Stimulated activated CD8-positive, alpha-beta memory T cell treated with anti-CD3 and anti-CD28 coated beads, Interleukin-15, amount 100 ng/mL, for 48 hours (primary cell): ENCODE results near the gene CPSF7.
"Not testable (repeated sequence)": the region's sequence is repeated elsewhere in the genome, so short reads cannot be mapped to it uniquely, and the experiment has no call there.

Experiments
- DNase-seq, 2 donors: peaks; one replicate each; pipeline ENCODE4 v3.0.0-alpha.2; 2020; ENCODE audit warnings: low read depth in 2 of 2

The CPSF7 gene, protein sequence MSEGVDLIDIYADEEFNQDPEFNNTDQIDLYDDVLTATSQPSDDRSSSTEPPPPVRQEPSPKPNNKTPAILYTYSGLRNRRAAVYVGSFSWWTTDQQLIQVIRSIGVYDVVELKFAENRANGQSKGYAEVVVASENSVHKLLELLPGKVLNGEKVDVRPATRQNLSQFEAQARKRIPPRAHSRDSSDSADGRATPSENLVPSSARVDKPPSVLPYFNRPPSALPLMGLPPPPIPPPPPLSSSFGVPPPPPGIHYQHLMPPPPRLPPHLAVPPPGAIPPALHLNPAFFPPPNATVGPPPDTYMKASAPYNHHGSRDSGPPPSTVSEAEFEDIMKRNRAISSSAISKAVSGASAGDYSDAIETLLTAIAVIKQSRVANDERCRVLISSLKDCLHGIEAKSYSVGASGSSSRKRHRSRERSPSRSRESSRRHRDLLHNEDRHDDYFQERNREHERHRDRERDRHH

DNA sequence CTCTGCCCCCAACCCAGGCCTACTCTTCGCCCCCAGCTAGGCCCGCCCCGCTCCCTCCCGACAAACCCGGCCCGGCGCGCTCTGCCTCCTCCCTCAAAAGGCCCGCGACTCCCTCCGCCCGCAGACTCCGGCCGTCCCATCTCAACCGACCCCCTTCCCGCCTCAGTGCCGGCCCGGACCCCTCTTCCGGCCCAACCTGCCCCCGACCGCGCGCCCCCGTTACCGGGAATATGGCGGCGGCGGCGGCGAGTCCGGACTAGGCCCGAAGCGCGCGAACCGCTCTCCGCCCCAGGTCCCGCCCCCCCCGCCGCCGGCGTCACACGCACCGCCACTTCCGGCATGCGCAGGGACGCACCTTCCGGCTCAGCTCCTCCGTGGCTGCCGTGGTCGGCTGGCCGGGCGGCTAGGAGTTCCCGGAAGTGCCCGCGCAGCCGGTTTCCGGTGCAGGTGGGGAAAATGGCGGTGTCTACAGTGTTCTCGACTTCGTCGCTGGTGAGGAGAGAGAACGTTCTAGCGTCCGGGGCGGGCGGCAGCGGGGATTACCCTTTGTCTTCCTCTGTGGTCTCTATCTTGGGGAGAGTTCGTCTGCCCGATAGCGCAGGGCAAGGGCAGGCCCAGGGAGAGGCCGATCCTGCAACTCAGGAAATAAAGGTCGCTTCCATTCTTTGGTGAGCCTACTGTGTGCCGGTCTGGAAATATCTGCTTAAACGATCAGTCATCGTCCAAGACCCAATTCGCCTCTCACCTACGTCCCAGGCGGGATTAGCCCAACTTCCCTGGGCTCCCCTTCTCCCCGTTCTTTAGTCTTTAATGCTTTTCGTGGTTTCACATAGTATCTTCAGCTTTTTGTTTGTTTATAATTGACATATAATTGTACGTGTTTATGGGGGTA is at the start of gene CPSF7, which contains the start of gene SDHAF2:
CPSF7 (minus strand) TSS at position 285 of the 892 bp plus-strand sequence. CDS start 740 bp downstream, outside the sequence.
SDHAF2 (plus strand) TSS at position 434 of the 892 bp plus-strand sequence; CDS start at position 457, 23 bp downstream.
- peak; percentile 98 to 99 for DNase-seq

DNA sequence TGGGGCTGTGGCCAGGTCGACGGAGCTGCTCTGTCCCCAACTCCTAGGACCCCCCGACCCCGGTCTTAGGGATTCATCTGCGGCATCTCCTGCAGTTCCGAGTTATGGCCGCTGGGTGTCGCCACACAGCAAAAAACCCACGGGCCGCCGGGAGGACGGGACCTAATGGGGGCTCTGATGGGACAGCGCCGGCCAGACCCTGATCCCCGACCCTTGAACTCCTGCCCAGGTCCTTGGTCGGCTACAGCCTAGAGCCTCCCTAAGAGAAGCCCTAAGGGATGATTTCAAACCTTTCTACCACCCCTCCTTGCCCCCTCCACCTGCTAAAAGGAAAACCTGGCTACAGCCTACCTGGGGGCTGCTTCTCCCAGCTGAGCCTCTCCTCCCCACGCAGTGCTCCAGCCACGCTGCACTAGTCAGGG is 48.0 kb upstream of the CPSF7 start:
- peak; percentile 6 to 18 for DNase-seq

DNA sequence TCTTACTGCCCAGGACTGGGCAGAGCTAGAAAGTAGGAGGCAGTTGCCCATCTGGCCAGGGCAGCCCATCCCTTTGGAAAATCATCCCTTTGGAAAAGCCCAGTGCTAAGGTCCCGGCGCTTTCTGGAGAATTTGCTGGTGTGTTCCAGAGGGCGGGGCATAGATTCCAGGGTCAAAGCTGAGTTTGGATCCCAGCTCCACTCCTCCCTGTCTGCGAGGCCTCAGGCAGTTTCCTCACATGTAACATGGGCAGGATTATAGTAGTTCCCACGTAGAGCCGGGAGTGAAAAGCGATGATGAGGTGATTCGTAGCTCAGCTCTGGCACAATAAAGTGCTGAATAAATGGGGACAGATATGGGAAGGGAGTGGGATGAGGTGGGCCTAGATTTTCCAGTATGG is 47.4 kb upstream of the CPSF7 start:
- DNase-seq: no peak

DNA sequence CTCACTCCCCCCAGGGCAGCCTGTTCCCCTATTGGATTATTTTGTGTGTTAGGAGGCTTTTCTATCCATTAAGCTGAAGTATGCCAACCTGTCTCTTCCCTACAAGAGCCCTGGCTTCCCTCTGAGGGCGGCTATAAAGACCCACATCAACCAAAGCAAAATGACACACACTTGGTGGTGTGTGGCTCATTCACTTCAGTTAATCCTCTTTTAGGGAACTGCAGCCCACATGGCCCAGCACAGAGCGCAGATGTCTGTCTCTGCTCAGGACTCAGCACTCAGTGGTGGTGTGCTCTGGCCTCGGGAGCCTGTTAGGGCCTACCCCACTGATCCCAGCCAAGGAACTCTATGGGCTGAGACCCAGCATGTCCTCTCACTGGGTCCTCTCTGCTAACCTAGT is 46.6 kb upstream of the CPSF7 start:
- no peak for DNase-seq

DNA sequence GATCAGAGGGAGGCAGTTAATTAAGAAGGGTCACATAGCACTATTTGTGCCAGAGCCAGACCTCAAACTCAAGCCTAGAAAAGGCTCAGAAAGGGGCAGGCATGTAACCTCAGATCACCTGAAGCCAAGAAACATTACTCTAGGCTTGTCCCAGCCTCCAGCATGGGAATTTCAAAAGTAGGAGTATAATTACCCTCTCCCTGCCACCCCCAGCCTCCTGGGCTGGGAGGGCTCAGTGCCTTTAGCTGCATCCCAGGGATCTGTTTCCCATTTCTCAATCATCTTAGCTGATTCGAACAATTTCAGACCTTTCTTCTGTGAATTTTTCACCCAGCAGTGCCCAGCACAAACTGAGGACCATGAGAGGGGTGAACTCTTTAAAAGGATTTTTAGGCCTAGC is 45.7 kb upstream of the CPSF7 start:
- no peak for DNase-seq

DNA sequence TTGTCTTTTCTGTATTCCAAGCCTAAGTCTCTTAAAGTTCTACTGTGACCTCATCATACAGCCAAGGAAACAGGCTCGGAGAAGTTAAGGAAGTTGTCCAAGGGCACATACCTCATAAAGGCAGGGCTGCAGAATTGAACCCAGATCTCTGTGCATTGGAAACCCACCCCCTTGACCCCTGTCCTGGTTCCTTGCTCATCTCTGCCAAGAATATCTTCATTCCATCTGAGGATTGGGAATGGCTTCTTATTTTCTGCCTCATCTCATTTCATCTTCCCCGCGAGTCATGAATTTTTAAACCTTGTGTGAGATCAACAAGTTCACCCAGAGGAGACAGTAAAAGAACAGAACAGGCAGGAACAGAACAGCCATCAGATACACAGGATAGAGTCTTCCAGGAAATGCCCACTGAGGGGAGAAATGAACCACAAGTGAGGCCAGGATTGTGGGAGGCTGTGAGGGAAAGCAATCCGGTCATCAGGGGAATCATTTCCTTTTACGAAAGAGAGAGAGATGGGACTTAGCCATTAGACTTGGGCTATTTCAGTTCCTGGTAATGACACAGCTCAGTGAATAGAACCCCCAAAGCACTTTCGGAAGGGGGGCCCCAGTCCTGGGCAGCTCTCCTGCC is 44.4 kb upstream of the CPSF7 start:
- no peak for DNase-seq

DNA sequence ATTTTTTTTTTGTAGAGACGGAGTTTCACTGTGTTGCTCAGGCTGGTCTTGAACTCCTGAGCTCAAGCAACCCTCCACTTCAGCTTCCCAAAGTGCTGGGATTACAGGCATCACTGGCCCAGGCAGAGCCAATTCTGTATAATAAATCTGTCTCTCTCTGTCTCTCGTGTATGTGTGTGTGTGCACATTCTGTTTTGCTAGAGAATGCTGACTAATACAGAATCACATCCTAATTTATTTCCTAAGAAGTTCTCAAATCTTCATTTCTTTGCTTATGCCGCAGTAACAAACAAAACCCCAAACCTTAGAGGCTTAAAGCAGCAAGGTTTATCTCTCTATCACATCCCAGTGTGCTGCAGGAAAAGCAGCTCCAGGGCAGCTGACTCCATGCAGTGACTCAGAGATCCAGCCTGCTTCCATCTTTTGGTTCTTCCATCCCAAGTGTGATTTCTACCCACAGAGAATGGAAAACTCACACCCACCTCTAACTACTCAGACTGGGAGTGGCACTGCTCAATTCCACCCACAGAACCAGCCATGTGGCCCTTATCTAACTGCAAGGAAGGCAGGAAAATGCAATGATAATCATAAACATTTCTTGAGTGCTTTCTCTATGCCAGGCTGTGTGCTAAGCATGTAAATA is 43.7 kb upstream of the CPSF7 start:
- DNase-seq: no peak

DNA sequence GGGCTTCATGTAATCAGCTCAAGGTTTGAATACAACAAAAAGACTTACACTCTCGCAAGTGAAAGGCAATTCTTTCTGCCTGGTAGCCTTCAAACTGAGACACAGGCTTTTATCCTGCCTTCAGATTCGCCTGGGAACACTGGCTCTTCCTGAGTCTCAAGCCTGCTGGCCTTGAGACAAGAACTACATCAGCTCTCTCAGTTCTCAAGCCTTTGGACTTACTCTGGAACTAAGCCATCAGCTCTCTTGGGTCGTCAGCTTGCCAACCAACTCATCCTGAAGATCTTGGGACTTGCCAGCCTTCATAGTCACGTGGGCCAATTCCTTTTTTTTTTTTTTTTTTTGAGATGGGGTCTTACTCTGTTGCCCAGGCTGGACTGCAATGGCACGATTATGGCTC is 43.1 kb upstream of the CPSF7 start:
- no peak for DNase-seq

DNA sequence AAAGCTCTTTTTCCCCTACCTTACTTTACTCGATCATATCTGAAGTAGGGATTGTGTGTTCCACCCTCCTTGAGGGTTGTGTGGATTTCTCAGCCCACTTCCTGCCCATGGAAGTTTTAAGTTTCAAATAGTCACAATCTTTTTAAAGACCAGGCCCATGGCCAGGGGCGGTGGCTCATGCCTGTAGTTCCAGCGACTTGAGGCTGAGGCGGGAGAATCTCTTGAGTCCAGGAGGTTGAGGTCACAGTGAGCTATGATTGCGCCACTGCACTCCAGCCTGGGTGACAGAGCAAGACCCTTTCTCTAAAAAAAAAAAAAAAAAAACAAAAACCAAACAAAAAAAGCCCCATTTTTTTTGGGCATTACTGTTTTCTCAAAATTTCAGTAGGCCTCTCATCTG is 42.5 kb upstream of the CPSF7 start:
- no peak for DNase-seq

DNA sequence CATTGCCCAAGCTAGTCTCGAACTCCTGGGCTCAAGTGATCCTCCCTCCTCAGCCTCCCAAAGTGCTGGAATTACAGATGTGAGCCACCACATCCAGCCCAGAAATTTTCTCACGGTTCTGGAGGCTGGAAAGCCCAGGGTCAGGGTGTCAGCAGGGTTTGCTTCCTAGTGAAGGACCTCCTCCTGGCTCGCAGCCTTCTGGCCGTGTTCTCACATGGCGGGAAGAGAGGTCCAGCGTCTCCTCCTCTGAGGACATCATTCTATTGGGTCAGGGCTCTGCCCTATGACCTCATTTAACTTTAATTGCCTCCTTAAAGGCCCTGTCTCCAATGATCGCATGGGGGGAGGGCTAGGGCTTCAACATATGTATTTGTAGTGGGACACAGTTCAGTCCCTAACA is 38.2 kb upstream of the CPSF7 start:
- no peak for DNase-seq

DNA sequence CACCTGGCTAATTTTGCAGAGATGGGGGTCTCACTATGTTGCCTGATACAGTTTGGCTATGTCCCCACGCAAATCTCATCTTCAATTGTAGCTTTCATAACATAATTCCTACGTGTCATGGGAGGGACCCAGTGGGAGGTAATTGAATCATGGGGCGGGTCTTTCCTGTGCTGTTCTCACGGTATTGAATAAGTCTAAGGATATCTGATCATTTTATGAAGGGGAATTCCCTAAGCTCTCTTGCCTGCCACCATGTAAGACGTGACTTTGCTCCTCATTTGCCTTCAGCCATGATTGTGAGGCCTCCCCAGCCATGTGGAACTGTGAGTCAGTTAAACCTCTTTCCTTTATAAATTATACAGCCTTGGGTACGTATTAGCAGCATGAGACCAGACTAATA is 37.8 kb upstream of the CPSF7 start:
- DNase-seq: not testable (repeated sequence)

DNA sequence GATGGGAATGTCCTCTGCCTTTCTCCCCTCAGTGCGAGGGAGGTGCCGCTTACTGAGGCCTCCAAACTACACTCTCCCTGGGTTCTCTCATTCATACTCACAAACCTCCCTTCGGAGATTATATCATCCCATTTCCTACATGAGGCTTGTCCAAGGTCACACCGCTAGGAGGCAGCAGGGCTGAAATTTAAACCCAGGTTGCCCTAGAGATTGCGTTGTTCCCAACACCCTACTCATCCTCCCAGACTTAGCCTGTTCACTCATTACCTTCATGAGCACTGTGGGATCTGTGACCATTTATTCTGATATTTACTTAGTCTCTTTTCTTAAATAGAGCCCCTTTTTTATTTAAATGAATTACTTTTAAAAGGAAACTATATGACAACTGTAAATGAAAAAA is 31.2 kb upstream of the CPSF7 start:
- DNase-seq: no peak

DNA sequence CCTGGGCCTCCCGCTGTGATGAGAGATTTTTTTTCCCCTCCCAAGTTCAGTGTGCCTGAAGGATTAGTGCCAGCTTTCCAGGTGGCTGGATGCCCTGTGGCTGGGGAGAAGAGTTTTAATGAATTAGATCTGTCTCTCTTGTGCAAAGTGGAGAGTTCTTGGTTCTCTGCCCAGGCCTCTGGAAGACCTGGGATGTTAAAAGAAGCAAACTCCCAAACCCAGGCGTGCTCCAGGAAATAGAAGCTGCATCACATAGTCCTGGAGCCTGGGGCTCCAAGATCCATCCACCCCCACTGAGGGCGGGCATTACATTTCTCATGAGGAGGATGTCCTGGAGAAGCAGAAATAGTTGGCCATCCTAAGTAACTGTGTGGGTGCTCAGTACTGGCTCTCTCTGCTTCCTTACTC is 30.7 kb upstream of the CPSF7 start:
- DNase-seq: no peak

DNA sequence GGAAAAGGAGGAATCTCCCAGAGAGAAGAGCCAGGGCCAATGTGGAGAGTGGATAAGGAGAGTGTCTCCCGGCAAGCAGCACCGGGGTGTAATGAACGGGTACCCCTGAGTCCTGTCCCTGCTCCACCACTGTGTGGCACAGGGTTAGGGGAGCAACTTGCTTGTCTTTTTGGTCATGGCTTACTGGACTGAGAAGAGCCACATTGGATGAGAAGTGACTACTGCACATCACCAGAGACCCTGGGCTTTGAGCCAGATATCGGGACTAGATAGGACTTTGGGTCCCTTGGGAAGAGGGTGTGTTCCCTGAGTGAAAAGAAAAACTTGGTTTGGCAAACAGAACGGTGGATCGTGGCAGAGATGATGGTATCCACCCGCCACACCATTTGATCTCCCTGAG is 24.7 kb upstream of the CPSF7 start:
- DNase-seq: no peak

DNA sequence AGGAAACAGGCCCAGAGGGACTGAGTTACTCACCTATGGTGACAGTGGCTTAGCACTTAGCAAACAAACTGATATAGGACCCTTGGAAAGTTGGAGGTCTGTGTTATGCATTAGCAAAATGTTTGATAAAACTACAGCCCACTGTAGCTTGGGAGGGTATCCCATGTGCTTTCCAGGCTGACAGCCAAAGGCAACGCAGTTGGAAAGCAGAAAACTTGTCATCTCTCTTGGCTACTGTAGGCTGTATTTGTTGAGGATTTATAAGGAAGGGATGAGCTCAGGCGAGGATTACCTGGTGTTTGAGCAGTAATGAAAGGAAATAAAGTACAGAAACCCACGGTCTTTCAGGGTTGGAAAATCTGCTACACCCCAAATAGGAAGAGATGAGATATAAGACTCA is 23.9 kb upstream of the CPSF7 start:
- no peak for DNase-seq

DNA sequence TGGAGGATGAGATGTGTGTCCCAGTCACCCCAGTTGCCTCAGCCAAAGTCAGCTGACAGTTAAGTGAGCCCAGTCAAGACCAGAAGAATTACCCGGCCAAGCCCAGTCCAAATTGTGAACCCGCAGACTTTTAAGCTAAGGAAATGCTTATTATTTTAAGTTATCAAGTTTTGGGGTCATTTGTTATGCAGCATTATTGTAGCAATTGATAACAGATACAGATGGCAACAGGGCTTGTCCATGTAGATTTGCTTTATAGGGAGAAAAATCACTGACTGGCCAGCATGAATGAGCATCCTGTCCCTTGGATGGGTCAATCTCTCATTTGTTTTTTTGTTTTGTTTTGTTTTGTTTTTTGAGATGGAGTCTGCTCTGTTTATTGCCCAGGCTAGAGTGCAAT is 23.1 kb upstream of the CPSF7 start:
- no peak for DNase-seq

DNA sequence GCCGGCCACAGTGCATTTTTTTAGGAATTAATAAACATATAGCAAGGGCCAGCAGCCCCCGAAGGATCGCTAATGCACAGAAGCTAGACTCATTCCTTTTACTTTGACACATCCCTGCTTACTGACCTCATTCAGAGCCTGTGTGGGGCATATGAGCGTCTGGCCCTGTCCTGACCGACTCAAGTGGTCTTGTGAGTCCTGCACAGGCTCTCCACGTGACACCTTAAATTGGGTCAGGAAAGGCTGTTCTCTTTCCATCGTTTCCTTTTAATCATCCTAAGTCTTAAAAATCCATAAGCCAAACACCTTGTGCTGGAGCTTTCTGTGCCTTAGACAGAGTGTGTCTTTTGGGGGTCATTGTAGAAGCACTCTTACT is 18.8 kb upstream of the CPSF7 start:
- no peak for DNase-seq

DNA sequence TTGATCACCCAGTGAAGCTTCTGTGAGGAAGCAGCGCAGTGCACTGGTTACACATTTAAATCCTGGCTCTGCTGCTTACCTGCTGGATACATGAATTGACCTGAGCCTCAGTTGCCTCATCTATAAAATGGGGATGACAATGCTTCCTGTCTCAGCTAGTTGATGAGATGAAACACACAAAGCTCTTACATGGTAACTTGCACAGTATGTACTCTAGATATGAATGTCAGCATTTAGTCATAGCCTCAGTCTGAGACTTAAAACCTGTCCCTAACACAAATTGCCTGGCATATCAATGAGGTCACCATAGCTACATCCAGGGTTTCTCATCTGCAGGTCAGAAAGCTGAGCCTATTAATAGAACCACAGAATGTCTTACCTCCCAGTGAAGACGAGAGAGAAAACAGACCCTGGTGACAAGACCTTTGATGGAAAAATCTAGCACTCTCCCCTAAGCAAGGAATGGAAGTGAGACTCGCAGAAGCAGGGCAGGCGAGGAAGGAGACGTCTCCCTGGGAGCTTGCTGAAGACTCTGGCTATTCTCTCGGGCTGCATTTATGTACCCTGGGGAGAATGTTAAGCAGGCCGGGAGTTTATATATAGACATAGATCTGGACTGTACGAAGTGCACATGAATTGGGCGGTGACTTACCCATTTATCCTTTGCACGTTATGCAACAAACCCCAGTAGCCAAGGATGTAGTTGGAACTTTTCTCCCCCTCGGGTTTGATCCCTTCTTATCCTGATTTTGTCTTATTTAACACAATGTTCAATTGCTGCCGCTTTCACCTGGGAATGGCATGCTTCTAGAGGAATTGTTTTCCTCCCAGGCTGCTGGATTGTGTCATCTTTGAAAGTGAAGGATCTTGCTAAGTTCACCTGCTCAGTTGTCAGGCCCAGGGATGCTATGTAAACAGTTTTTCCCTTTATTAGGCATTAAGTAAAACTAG is 18.1 kb upstream of the CPSF7 start:
- DNase-seq: no peak

DNA sequence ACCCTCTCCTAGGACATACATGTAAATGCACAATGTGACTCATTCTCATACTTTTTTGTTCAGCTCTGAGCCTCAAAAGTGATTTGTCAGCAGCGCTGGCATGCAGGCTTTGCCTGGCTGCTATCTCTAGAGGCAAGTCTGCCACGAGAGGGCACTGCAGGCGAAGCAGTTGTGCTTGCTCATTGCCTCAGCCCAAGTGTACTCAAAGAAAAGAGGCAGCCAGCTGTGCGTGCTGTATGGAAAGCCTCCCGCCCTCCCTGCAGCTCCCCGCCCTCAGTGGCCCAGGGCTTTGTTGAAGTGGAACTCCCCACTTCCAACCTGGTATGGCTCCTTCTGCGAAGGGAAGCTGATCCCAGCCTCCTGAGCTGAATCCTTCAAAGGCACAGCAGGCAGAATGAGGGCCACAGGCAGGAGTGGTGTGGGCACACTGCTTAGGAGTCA is 16.5 kb upstream of the CPSF7 start:
- peak; percentile 60 to 79 for DNase-seq

DNA sequence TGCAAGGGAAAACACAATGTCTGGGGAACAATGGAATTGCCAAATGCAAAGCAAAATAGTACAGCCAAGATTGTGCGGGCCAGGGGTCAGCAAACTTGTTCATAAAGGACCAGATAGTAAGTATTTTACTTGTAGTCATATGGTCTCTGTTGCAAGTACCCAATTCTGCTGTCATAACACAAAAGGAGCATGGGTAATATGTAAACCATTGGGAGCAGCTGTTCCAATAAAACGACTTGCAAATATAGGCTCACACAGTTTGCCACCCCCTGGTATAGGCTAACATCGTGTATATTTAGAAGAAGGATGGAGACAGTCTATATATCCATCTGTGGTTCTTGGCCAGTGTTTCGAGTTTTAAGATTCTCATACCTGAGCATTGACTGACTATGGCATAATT is 15.7 kb upstream of the CPSF7 start:
- no peak for DNase-seq

DNA sequence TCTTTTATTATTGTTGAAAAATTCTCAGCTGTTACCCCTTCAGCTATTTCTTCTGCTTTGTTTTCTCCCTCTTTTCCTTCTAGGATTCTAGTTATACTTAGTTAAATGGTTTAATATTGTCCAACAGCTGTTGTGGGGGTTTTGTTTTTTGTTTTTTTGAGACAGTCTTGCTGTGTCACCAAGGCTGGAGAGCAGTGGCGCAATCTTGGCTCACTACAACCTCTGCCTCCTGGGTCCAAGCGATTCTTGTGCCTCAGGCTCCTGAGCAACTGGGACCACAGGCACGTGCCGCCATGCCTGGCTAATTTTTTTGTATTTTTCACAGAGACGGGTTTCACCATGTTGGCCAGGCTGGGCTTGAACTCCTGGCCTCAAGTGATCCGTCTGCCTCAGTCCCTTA is 12.8 kb upstream of the CPSF7 start:
- no peak for DNase-seq
